DOHH2 (cell line): ENCODE results near the gene ADAMTSL1.

ENCODE experiments used
- H3F3A ChIP-seq: fragments of 200-600 bp; sonication (generic), shearing (Covaris generic); 2 replicates; pipeline ENCODE4 v1.6.0; 2016; ENCODE audit warnings: antibody characterized with exemption, mild to moderate bottlenecking; ENCODE audit not compliant: control insufficient read depth, insufficient read depth
- H3K27ac ChIP-seq: fragments of 200-600 bp; sonication (generic); 2 replicates; pipeline ENCODE4 v1.5.1; 2014; ENCODE audit warnings: low read depth, mild to moderate bottlenecking, low read length, moderate library complexity
- H3K27me3 ChIP-seq: fragments of 200-600 bp; sonication (generic); 2 replicates; pipeline ENCODE4 v1.6.1; 2014; ENCODE audit warnings: mild to moderate bottlenecking, low read length, mixed read lengths; ENCODE audit not compliant: control insufficient read depth
- H3K36me3 ChIP-seq: fragments of 200-600 bp; sonication (generic); 2 replicates; pipeline ENCODE4 v1.6.1; 2014; ENCODE audit warnings: mild to moderate bottlenecking, low read length, moderate library complexity, mixed read lengths; ENCODE audit not compliant: control insufficient read depth
- H3K4me1 ChIP-seq: fragments of 200-600 bp; sonication (generic); 2 replicates; pipeline ENCODE4 v1.6.1; 2014; ENCODE audit warnings: mild to moderate bottlenecking, low read length, mixed read lengths; ENCODE audit not compliant: control insufficient read depth
- H3K4me2 ChIP-seq: fragments of 200-600 bp; sonication (generic); 2 replicates; pipeline ENCODE4 v1.6.0; 2014; ENCODE audit warnings: mild to moderate bottlenecking, low read length, moderate library complexity
- H3K4me3 ChIP-seq: fragments of 200-600 bp; sonication (generic); 2 replicates; pipeline ENCODE4 v1.5.1; 2014; ENCODE audit warnings: mild to moderate bottlenecking, low read length, mixed read lengths
- H3K79me2 ChIP-seq: fragments of 200-600 bp; sonication (generic); 2 replicates; pipeline ENCODE4 v1.6.1; 2014; ENCODE audit warnings: mild to moderate bottlenecking, low read length, mixed read lengths; ENCODE audit not compliant: control insufficient read depth
- H3K9me2 ChIP-seq: fragments of 200-600 bp; sonication (generic); replicated peaks from 2 replicates; pipeline ENCODE4 v1.6.1; 2014; ENCODE audit warnings: mild to moderate bottlenecking, low read length, mixed read lengths; ENCODE audit not compliant: control insufficient read depth
- H3K9me3 ChIP-seq: fragments of 200-600 bp; sonication (generic); 2 replicates; pipeline ENCODE4 v1.6.1; 2014; ENCODE audit warnings: antibody characterized with exemption, low read length, mixed read lengths; ENCODE audit not compliant: control insufficient read depth, insufficient read depth
- H4K20me1 ChIP-seq: fragments of 200-600 bp; sonication (generic); 2 replicates; pipeline ENCODE4 v1.6.0; 2014; ENCODE audit warnings: low read depth, mild to moderate bottlenecking, antibody characterized with exemption, low read length, moderate library complexity; ENCODE audit not compliant: control insufficient read depth, insufficient read depth
- EZH2phosphoT487 ChIP-seq: fragments of 200-600 bp; sonication (generic); IDR thresholded peaks from 2 replicates; pipeline ENCODE4 v1.6.1; 2017; ENCODE audit warnings: borderline replicate concordance, mild to moderate bottlenecking, antibody characterized with exemption, low read length, moderate library complexity, mixed read lengths
- TF ChIP-seq, protein P1 (sequence below): fragments of 200-600 bp; sonication (generic); IDR thresholded peaks from one replicate; pipeline ENCODE4 v1.5.1; 2014; ENCODE audit warnings: antibody characterized with exemption, mild to moderate bottlenecking, low read depth, low read length; ENCODE audit not compliant: poor library complexity, severe bottlenecking

ADAMTSL1 gene

DNA sequence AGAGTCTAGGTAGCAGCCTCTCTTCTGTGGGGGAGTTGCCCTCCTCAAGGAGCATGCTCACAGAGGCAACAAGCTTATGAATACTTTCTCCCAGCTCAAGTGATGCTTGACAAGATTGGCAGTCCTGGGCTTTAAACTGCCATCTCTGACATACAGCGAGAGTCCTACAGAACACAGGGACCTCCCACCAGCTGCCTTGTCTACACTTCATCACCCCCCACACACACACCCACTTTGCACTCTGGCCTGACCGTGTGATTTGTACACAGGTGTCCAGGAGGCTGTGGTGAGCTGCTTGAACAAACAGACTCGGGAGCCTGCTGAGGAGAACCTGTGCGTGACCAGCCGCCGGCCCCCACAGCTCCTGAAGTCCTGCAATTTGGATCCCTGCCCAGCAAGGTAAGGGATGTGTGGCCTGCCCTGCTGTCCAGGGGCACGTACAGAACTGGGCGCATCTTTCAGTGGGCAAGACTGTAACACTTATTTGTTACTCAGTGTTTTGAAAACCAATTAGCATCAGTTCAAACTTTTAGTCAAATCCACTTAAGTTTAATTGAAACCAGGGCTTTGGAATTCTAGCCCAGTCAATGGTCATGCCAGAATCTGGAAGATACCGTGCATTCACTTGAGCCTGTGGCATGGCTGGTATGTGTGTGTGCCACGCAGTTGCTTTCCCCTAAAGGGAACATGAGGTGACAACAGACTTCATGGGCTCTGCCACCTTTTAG lies 247.5 kb downstream of the ADAMTSL1 start:
- Histone ChIP-seq H3F3A (no peaks in the 10 kb centered on the region), H4K20me1 (no peaks in the 10 kb centered on the region), H3K4me2 (no peak overlapping the region), H3K4me1 (no peaks in the 10 kb centered on the region), H3K79me2 (no peaks in the 10 kb centered on the region), H3K9me3 (no peaks in the 10 kb centered on the region), H3K27me3 (no peaks in the 10 kb centered on the region), H3K36me3 (no peaks in the 10 kb centered on the region), H3K27ac (no peak overlapping the region), H3K9me2 (no peaks in the 10 kb centered on the region), H3K4me3 (no peak overlapping the region)
- no peak for TF ChIP-seq EZH2phosphoT487
- TF ChIP-seq, protein P1, sequence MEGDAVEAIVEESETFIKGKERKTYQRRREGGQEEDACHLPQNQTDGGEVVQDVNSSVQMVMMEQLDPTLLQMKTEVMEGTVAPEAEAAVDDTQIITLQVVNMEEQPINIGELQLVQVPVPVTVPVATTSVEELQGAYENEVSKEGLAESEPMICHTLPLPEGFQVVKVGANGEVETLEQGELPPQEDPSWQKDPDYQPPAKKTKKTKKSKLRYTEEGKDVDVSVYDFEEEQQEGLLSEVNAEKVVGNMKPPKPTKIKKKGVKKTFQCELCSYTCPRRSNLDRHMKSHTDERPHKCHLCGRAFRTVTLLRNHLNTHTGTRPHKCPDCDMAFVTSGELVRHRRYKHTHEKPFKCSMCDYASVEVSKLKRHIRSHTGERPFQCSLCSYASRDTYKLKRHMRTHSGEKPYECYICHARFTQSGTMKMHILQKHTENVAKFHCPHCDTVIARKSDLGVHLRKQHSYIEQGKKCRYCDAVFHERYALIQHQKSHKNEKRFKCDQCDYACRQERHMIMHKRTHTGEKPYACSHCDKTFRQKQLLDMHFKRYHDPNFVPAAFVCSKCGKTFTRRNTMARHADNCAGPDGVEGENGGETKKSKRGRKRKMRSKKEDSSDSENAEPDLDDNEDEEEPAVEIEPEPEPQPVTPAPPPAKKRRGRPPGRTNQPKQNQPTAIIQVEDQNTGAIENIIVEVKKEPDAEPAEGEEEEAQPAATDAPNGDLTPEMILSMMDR = no peak

DNA sequence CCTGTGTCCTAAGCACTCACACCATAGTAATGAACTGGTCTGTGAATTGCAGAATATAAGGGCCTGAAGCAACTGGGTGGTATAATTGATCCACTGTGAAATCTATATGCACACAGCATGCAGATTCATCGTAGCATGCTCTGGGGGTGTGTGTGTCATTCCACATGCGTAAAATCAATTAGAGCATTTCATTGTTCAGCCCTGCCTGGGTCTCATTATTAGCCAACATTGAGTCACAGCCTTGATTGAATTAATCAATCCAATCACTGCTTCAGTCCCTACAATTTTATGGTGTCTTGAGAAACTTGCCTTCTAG lies 248.0 kb downstream of the ADAMTSL1 start:
- Histone ChIP-seq H3K36me3 (no peaks in the 10 kb centered on the region), H3K4me1 (no peaks in the 10 kb centered on the region), H3K79me2 (no peaks in the 10 kb centered on the region), H3K9me3 (no peaks in the 10 kb centered on the region), H3K4me2 (no peak overlapping the region), H3F3A (no peaks in the 10 kb centered on the region), H3K27me3 (no peaks in the 10 kb centered on the region), H3K27ac (no peak overlapping the region), H4K20me1 (no peaks in the 10 kb centered on the region), H3K4me3 (no peak overlapping the region), H3K9me2 (no peaks in the 10 kb centered on the region)
- TF ChIP-seq EZH2phosphoT487 = no peak
- TF ChIP-seq, protein P1 = no peak

DNA sequence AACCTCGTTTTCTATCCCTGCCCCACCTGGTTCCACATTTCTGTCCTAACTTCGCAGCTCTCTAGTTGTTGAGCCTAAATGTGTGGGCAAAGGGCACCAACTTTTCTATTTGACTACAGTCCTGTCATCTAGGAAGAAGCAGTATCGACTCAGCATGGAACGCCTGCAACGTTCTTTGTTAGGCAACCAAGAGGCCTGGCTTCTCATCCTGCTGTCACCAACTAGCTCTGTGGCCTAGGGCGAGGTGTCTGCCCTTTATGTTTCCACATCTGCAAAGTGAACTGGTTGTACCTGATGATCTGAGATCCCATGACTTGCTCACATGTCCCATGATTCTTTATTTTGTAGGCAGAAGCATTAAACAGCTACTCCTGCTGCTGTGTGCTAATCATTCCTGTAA lies 248.9 kb downstream of the ADAMTSL1 start:
- Histone ChIP-seq H3K27ac (no peak overlapping the region), H3K4me1 (no peaks in the 10 kb centered on the region), H3K4me2 (no peak overlapping the region), H3K9me3 (no peaks in the 10 kb centered on the region), H3K9me2 (no peaks in the 10 kb centered on the region), H3K4me3 (no peak overlapping the region), H3K27me3 (no peaks in the 10 kb centered on the region), H3K36me3 (no peaks in the 10 kb centered on the region), H4K20me1 (no peaks in the 10 kb centered on the region), H3K79me2 (no peaks in the 10 kb centered on the region), H3F3A (no peaks in the 10 kb centered on the region)
- no peak for TF ChIP-seq EZH2phosphoT487

DNA sequence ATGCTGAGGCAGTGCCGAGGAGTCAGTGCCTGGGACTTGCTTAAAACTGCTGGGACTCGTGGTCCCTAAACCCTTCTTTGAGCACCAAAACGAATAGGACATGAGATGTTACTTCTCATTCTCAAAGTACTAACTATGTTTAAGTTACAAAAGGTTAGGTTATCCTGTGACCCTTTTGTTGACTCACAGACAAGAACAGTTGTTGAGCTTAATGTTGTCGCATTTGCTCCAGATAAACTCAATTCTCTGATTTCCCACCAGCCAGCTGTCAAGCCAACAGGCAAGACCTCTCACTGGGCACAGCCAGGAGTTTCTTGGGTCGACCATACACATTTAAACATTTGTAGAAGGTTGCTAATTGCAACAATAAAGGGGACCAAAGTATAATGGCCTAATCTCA lies 249.4 kb downstream of the ADAMTSL1 start:
- Histone ChIP-seq H3K9me3 (no peaks in the 10 kb centered on the region), H3K27ac (no peak overlapping the region), H3K4me3 (no peak overlapping the region), H3K4me2 (no peak overlapping the region), H3K36me3 (no peaks in the 10 kb centered on the region), H3F3A (no peaks in the 10 kb centered on the region), H3K79me2 (no peaks in the 10 kb centered on the region), H3K9me2 (no peaks in the 10 kb centered on the region), H3K27me3 (no peaks in the 10 kb centered on the region), H4K20me1 (no peaks in the 10 kb centered on the region), H3K4me1 (no peaks in the 10 kb centered on the region)
- TF ChIP-seq, protein P1 = no peak
- no peak for TF ChIP-seq EZH2phosphoT487
